Effector memory CD8-positive, alpha-beta T cell (primary cell): ENCODE measurements around the gene CEP72.
A peak's percentile ranks its signal among the peaks of the same experiment; 100 is the strongest.

Experiments
- ATAC-seq: fragments of 150-1000 bp; cut with Tn5 transposase; replicated peaks from 2 replicates; pipeline ENCODE4 v1.10.0; 2021; ENCODE audit warnings: mild to moderate bottlenecking, moderate library complexity
- DNase-seq, 3 experiments: peaks; one replicate each; pipeline ENCODE4 v3.0.0; 2021
- H3K27ac Mint-ChIP-seq, 2 donors: one replicate each; pipeline ENCODE4 v1.8.0; 2022; ENCODE audit warnings: mild to moderate bottlenecking in 2 of 2, mixed read lengths in 2 of 2, moderate library complexity in 2 of 2
- H3K27me3 Mint-ChIP-seq, 2 donors: one replicate each; pipeline ENCODE4 v1.8.0; 2022; ENCODE audit warnings: mixed read lengths in 2 of 2
- H3K36me3 Mint-ChIP-seq: one replicate; pipeline ENCODE4 v1.8.0; 2022; ENCODE audit warnings: mild to moderate bottlenecking, moderate library complexity, mixed read lengths; ENCODE audit not compliant: insufficient read depth
- H3K4me1 Mint-ChIP-seq, 2 donors: one replicate each; pipeline ENCODE4 v1.8.0; 2022; ENCODE audit warnings: low read depth in 2 of 2, mixed read lengths in 2 of 2
- H3K4me3 Mint-ChIP-seq, 2 donors: one replicate each; pipeline ENCODE4 v1.8.0; 2022; ENCODE audit warnings: mild to moderate bottlenecking in 2 of 2, mixed read lengths in 2 of 2, moderate library complexity in 2 of 2
- H3K9me3 Mint-ChIP-seq, 2 donors: one replicate each; pipeline ENCODE4 v1.8.0; 2022; ENCODE audit warnings: mixed read lengths in 2 of 2

CEP72 gene

DNA sequence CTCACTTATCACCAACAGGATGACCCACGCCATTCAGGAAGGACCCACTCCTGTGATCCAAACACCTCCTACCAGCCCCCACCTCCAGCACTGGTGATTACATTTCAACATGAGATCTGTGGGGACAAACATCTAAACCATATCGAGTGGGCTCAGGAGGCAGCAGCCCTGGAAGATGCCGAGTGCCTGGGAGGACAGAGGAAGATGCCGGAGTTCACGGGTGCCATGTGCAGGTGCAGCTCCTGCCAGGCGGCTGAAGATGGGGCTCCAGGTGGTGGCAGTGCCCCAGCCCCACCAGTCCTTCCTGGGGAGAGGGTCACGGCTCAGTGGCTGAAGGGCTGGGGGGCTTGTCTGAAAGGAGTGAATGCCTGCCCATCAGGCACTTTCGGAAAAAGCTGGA is 6.1 kb upstream of the CEP72 start:
- Mint-ChIP-seq H3K9me3 (peaks cover 2 to 7% of the 10 kb centered on the region in 2 donors), H3K4me3 (no peak overlapping the region), H3K27ac (no peak overlapping the region), H3K36me3 (no peaks in the 10 kb centered on the region), H3K4me1 (peaks cover 10 to 12% of the 10 kb centered on the region in 2 donors), H3K27me3 (peaks cover 41 to 68% of the 10 kb centered on the region in 2 donors)
- DNase-seq (no peak), ATAC-seq (no peak)

DNA sequence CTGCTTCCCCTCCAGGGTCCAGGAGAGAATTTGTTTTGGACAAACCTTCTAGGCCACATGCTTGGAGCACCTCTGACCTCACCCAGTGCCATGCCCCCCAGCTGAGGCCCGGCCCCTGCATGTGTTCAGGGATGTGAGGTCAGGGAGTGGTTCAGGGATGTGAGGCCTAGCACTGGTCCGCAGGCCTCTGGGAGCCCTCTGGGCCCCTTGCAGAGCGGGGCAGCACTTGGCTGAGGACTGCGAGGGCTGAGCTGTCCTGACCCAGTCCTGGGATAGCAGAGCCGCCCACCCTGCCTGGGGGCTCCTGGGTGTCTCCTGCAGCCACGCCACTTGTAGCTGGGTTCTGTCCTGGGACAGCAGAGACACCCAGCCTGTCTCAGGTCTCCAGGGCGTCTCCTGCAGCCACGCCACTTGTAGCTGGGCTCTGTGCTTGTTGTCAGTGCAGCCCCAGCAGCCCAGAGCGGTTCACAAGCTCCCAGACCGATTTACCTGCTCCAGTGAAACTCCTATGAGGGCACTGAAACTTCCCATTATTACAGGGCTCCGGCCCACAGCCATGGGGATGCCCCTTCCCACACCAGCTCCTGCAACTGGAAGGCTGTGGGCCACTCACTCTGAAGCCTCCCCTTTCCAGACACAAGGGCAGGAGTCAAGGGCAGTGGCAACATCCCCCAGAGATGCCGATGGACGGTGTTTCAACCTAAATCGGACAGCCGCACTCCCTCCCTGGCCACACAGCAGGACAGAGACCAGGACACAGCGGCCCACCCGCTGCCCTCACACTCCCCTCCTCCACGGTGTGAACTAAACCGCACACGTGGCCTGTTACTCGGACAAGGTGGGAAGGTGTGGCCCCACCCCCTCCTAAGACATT is 5.4 kb upstream of the CEP72 start:
- no peaks in the 10 kb centered on the region for H3K36me3 Mint-ChIP-seq
- peaks cover 2 to 7% of the 10 kb centered on the region in 2 donors for H3K9me3 Mint-ChIP-seq
- peaks cover 41 to 66% of the 10 kb centered on the region in 2 donors for H3K27me3 Mint-ChIP-seq
- no peak for ATAC-seq
- DNase-seq: no peak
- H3K4me1 Mint-ChIP-seq: peaks cover 13 to 17% of the 10 kb centered on the region in 2 donors
- H3K27ac Mint-ChIP-seq: no peak overlapping the region
- no peak overlapping the region for H3K4me3 Mint-ChIP-seq

DNA sequence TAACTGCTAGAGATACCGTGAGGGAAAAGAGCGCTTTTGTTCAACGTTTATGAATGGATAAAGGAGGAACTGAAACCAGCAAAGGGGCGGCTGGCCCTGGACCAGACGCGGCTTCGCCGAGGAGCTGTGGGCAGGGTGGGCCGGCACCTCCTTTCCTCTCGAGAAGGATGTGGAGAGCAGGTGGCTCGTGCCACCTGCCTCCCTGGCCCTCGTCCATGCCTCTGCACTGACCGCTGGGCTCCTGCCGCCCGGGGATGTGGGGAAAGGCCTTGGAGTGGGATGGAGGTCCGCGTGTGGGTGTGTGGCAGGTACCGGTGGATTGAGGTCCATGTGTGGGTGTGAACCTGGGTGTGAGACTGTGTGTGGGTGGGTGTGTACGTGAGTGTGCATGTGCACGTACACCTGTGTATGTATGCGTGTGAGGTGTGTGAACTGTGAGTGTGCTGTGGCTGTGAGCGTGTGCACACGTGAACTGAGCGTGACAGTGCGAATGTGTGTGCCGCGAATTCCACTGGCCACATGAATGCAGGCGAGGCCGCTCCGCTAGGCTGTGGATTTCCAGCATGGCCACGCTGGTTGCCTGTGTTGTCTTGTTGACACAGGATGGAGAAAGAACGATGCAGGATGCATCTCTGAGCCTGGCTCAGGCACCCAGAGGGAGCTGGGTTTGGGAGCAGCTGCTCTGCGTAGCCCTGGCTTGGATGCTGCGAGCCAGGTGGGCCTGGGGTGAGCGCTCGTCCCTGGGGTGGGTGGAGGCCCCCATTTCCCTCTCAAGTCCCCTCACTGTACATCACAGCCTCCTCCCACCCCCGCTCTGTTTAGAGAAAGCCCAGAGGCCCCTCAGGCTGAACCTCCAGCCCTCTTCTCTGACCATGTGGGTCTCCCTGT is 4.4 kb upstream of the CEP72 start:
- H3K4me3 Mint-ChIP-seq: no peak overlapping the region
- H3K36me3 Mint-ChIP-seq: no peaks in the 10 kb centered on the region
- DNase-seq (no peak), ATAC-seq (no peak)
- no peak overlapping the region for H3K27ac Mint-ChIP-seq
- H3K27me3 Mint-ChIP-seq: peaks cover 34 to 57% of the 10 kb centered on the region in 2 donors
- peaks cover 16 to 20% of the 10 kb centered on the region in 2 donors for H3K4me1 Mint-ChIP-seq
- H3K9me3 Mint-ChIP-seq: peaks cover 2 to 7% of the 10 kb centered on the region in 2 donors

DNA sequence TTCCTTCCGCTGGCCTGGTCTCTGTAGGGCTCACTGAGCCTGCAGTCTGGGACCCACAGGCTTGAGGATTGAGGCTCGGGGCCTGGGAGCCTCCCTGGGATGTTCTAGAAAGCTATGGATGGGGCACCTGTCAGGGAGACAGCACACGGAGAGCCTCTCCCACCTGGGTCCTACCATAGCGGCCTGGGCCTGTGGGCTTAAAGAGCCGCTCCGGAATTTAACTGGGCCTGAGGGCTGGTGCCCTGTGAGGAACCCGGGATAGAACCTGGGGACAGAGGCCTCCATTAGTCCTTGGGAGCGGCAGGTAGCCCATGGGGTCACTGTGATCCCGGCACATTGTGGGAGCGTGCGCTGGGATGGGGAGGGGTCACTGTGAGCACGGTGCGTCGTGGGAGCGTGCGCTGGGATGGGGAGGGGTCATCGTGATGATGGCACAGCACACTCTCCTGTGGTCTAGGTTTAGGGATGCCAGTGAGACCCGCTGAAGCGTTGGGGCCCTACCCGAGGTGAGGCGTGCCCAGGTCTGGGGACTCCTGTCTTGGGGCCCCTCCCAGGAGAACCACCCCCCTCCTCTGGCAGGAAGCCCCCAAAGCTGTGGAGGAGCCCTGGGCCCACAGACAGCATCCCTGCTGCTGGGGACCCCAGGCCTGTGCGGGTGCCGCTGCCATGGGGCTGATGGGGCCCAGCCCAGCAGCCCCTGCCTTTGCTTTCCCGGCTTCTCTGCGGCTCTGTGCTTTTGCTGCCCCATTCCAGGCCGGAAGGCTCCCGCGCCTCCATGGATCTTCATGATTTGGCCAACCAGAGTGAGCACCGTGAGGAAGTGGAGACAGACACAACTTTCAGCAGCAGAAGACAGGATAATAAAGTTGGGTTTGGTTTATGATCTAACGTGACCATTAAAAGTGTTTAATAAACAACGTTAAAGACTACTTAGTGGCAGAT is 3.4 kb upstream of the CEP72 start:
- Mint-ChIP-seq H3K4me3 (no peak overlapping the region), H3K4me1 (peaks cover 19 to 24% of the 10 kb centered on the region in 2 donors), H3K27me3 (peaks cover 25 to 48% of the 10 kb centered on the region in 2 donors), H3K27ac (no peak overlapping the region), H3K36me3 (no peaks in the 10 kb centered on the region), H3K9me3 (peaks cover 5 to 7% of the 10 kb centered on the region in 2 donors)
- DNase-seq (no peak), ATAC-seq (no peak)

DNA sequence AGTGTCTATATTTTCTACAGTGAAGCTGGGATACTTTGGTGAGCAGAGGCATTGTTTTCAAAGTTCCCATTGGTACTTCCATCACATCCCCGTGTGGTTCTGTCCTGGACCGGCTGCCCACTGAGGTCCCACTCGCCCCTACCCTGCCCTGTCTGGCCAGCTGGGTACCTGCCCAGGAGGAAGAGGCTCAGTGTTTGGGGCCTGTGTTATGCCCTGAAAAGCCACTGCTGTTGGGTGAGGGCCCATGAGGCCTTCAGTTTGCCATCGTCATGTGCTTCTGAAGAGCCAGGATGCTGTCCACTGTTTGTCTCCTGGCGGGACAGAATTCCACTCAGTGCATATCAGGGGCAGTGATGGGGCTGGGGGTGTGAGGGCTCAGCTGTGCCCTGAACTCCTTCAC is 2.6 kb upstream of the CEP72 start:
- Mint-ChIP-seq H3K9me3 (peaks cover 5 to 7% of the 10 kb centered on the region in 2 donors), H3K27ac (no peak overlapping the region), H3K4me3 (no peak overlapping the region), H3K27me3 (peaks cover 22 to 40% of the 10 kb centered on the region in 2 donors), H3K36me3 (no peaks in the 10 kb centered on the region), H3K4me1 (peaks cover 21 to 24% of the 10 kb centered on the region in 2 donors)
- no peak for ATAC-seq
- no peak for DNase-seq

DNA sequence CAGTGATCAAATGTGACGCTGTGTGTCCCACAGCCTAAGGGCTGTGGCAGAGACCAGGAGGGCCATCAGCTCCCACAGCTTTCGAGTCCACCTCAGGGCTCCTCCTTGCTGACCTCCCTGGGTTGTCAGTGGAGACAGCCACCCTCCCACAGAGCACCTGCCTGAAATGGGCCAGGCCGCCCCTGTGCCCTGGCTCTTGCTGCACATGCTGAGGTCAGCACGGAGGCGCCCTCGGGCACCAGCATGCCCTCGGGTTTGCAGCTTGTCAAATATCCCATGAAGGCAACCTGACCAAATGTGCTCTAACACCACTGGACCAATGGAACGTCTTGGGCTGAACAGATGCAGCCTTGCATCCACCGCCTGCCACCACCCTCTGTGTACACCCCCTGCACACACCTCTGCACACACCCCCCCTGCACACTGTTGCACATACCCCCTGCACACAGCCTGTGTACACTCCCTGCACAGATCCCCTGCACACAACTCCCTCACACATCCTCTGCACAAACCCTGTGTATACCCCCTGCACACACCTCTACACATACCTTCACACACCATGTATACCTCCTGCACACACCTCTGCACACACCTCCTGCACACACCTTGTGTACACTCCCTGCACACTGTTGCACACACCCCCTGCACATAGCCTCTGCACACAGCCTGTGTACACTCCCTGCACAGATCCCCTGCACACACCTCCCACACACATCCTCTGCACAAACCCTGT is 2.0 kb upstream of the CEP72 start:
- DNase-seq: no peak
- peak overlapping the region in 1 of 2 donors; percentile 74 for H3K27ac Mint-ChIP-seq
- peaks cover 17 to 33% of the 10 kb centered on the region in 2 donors for H3K27me3 Mint-ChIP-seq

DNA sequence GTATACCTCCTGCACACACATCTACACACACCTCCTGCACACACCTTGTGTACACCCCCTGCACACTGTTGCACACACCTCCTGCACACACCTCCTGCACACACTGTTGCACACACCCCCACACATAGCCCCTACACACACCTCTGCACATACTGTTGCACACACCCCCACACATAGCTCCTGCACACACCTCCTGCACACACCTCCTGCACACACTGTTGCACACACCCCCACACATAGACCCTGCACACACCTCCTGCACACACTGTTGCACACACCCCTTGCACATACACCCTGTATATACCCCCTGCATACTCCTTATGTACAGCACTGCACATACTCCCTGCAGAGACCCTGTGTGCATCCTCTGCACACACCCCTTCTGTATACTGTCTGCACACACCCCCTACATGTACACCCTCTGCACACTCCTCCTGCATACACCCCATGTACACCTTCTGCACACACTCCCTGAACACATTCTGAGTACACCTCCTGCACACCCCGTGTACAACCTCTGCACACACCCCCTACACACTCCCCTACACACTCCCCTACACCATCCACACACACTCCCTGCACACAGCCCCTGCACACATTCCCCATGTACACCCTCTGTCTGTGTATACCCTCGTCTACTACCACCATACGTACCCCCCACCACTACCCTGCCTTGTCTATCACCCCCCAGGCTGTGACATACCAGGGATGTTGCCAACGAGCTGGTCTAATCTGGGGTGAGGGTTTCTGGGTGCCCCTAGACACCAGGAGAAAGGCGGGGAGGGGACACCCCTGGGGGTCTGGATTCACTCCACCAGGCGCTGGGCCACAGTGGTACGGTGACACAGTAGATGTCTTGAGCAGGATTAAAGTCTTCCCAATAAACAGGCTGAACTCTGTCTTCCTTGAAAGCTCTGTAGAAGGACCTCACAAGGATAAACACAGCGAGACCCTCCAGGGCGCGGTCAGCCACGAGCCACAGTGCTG is 1.1 kb upstream of the CEP72 start:
- ATAC-seq (no peak), DNase-seq (no peak)
- H3K9me3 Mint-ChIP-seq: peaks cover 0 to 3% of the 10 kb centered on the region in 2 donors
- peak overlapping the region; percentile 81 to 94 for H3K4me3 Mint-ChIP-seq
- H3K27me3 Mint-ChIP-seq: peaks cover 16 to 25% of the 10 kb centered on the region in 2 donors
- peaks cover 24 to 32% of the 10 kb centered on the region in 2 donors for H3K4me1 Mint-ChIP-seq
- H3K36me3 Mint-ChIP-seq: no peaks in the 10 kb centered on the region
- peak overlapping the region; percentile 51 to 91 for H3K27ac Mint-ChIP-seq

More for the DNA sequence above, 2.0 kb upstream of the CEP72 start:
- ATAC-seq: no peak
- Mint-ChIP-seq H3K4me3 (peak overlapping the region; percentile 81 to 94), H3K9me3 (peaks cover 2 to 3% of the 10 kb centered on the region in 2 donors), H3K4me1 (peaks cover 24 to 26% of the 10 kb centered on the region in 2 donors), H3K36me3 (no peaks in the 10 kb centered on the region)

DNA sequence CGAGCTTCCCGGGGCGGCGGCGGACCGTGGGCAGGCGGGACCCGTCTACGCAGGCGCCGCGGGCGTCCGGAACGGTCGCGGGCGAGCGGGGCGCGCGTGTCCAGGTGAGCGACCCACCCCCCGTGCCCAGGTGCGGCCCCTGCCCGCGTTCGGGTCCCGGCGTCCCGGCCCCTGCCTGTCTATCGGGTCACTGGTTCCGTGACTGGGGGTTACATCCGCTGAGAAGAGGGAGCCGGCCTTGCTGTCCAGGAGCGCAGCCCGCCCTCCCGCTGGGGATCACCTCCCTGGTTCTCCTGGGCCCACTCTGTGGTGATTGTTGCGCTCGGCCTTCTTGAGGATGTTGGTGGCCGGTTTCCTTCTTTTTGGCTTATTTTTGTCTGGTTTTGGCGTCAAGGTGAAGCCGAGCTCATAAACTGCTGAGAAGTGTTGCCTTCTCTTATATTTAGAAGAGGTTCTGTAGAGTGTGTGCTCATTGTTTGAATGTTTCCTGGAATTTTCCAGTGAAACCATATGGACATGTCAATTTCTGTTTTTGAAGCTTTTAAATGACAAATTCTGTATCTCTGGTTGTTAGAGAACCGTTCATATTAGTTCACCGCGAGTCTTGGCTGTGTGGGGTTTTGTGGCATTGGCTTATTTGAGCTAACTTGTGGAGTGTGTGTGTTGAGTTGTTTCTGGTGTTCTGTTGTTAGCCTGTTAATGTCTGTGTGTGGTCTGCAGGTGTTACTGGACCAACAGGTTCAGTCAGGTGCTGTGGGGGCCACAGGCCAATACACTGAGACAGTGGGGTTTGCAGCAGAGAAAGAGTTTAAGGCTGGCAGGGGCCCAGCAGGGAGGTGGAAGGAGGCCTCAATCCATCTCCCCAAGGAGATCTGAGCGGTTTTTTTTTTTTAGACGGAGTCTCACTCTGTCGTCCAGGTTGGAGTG is 621 bp downstream of the CEP72 start:
- H3K4me1 Mint-ChIP-seq: peaks cover 21 to 39% of the 10 kb centered on the region in 2 donors
- peaks cover 7% of the 10 kb centered on the region for H3K36me3 Mint-ChIP-seq
- DNase-seq (peak in 1 of 3 experiments; percentile 6), ATAC-seq (peak; percentile 14)
- peaks cover 8 to 11% of the 10 kb centered on the region in 2 donors for H3K27me3 Mint-ChIP-seq
- H3K9me3 Mint-ChIP-seq: peaks cover 0 to 3% of the 10 kb centered on the region in 2 donors
- peak overlapping the region; percentile 28 to 91 for H3K27ac Mint-ChIP-seq
- peak overlapping the region; percentile 81 to 94 for H3K4me3 Mint-ChIP-seq

DNA sequence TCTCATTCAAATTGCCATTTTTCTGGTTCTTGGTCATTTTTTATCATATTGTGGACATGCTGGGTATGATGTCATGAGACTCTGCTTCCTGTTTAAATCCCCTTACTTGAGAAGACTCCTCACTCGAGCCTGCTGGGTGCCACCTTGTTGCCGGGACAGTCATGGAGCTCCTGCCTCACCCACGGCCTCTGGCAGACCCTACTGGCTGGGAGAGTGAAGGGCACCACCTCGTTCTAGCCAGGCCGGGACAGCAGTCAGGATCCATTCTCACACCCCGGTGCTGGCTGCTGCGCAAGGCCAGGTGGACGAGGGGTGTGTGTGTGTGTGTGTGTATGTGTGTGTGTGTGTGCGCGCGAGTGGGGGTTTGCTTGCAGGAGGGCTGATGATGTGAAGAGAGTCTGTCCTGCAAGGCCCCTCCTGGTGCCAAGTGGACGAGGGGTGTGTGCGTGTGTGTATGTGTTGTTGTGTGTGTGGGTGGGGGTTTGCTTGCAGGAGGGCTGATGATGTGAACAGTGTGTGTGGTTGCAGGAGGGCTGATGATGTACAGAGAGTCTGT is 4.4 kb downstream of the CEP72 start:
- peaks cover 9 to 29% of the 10 kb centered on the region in 2 donors for H3K4me1 Mint-ChIP-seq
- H3K36me3 Mint-ChIP-seq: peaks cover 13% of the 10 kb centered on the region
- H3K4me3 Mint-ChIP-seq: no peak overlapping the region
- H3K27ac Mint-ChIP-seq: no peak overlapping the region
- peaks cover 0 to 3% of the 10 kb centered on the region in 2 donors for H3K9me3 Mint-ChIP-seq
- H3K27me3 Mint-ChIP-seq: no peaks in the 10 kb centered on the region
- no peak for DNase-seq
- no peak for ATAC-seq

DNA sequence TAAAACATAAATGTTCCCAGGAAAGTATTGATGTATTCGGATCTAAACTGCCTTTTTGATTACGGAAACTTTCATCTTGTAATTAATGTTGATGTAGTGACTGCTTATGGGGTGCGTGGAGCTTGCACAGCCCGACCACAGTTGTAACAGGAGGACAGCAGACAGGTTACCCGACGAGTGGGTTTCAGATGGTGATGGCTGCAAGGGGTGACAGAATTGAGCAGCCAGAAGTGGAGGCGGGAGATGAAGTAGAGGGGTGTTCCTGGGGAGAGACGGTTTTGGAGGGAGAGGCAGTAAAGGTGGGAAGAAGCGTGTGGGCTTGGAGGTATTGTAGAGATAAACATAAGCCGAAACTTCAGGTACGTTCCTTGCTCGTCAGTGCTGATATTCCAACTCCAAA is 5.8 kb downstream of the CEP72 start:
- ATAC-seq: no peak
- H3K4me1 Mint-ChIP-seq: peaks cover 5 to 25% of the 10 kb centered on the region in 2 donors
- peaks cover 0 to 2% of the 10 kb centered on the region in 2 donors for H3K9me3 Mint-ChIP-seq
- peak overlapping the region in 1 of 2 donors; percentile 3 for H3K27ac Mint-ChIP-seq
- no peaks in the 10 kb centered on the region for H3K27me3 Mint-ChIP-seq
- H3K4me3 Mint-ChIP-seq: no peak overlapping the region
- peaks cover 13% of the 10 kb centered on the region for H3K36me3 Mint-ChIP-seq
- no peak for DNase-seq
